GM12892 (cell line): ENCODE data around the gene ULK4.
"Not testable (repeated sequence)": the region's sequence is repeated elsewhere in the genome, so short reads cannot be mapped to it uniquely, and the experiment has no call there.

ENCODE experiments used
- DNase-seq: peaks from one replicate; pipeline ENCODE4 v3.0.0; 2011; ENCODE audit not compliant: insufficient read length
- FAIRE-seq: peaks from 2 replicates; lab custom pipeline; 2011; peaks lifted over from hg19 to GRCh38; lab: Jason Lieb, UNC
- POLR2A ChIP-seq: IDR thresholded peaks from 2 replicates; pipeline ENCODE4 v1.6.1; 2011; ENCODE audit warnings: low read depth, low read length, control low read depth
- POLR2AphosphoS5 ChIP-seq: IDR thresholded peaks from 2 replicates; pipeline ENCODE4 v1.6.1; 2011; ENCODE audit warnings: low read depth, low read length, control low read depth
- TAF1 ChIP-seq: IDR thresholded peaks from 2 replicates; pipeline ENCODE4 v1.6.1; 2011; ENCODE audit warnings: low read depth, mild to moderate bottlenecking, control low read depth, low read length, borderline replicate concordance

The ULK4 gene

GRCh38 chr3:41987627-41988026 is 25.7 kb upstream of the ULK4 start:
- DNase-seq (no peak), FAIRE-seq (no peak)
- no peak for TF ChIP-seq POLR2A
- TF ChIP-seq POLR2AphosphoS5 = no peak
- TF ChIP-seq TAF1 = no peak

- FAIRE-seq = no peak
- TF ChIP-seq POLR2A (no peak), TAF1 (no peak), POLR2AphosphoS5 (no peak)
- DNase-seq = no peak
Observed at GRCh38 chr3:41986561-41986960, 24.7 kb upstream of the ULK4 start.

- DNase-seq (no peak), FAIRE-seq (no peak)
- no peak for TF ChIP-seq POLR2A
- TF ChIP-seq TAF1 = no peak
- no peak for TF ChIP-seq POLR2AphosphoS5
Observed at GRCh38 chr3:41985018-41985417, 23.1 kb upstream of the ULK4 start.

- not testable (repeated sequence) for FAIRE-seq, DNase-seq
Observed at GRCh38 chr3:41983091-41983490, 21.2 kb upstream of the ULK4 start.

GRCh38 chr3:41977401-41977800 is 15.5 kb upstream of the ULK4 start:
- DNase-seq, FAIRE-seq: not testable (repeated sequence)

- no peak for DNase-seq
- TF ChIP-seq TAF1 (no peak), POLR2AphosphoS5 (no peak), POLR2A (no peak)
- FAIRE-seq = no peak
Observed at GRCh38 chr3:41975416-41976103, 13.7 kb upstream of the ULK4 start.

GRCh38 chr3:41974223-41974622 is 12.3 kb upstream of the ULK4 start:
- TF ChIP-seq TAF1 = no peak
- no peak for TF ChIP-seq POLR2AphosphoS5
- no peak for TF ChIP-seq POLR2A
- DNase-seq = no peak
- no peak for FAIRE-seq

GRCh38 chr3:41972802-41973201 is 10.9 kb upstream of the ULK4 start:
- TF ChIP-seq TAF1 (no peak), POLR2A (no peak), POLR2AphosphoS5 (no peak)
- DNase-seq (no peak), FAIRE-seq (no peak)

- no peak for DNase-seq
- FAIRE-seq = no peak
- TF ChIP-seq POLR2A = no peak
- no peak for TF ChIP-seq POLR2AphosphoS5
- no peak for TF ChIP-seq TAF1
Observed at GRCh38 chr3:41966206-41966605, 4.3 kb upstream of the ULK4 start.

GRCh38 chr3:41963823-41964222 is 1.9 kb upstream of the ULK4 start:
- DNase-seq (no peak), FAIRE-seq (no peak)
- TF ChIP-seq POLR2AphosphoS5 = no peak
- TF ChIP-seq POLR2A = no peak
- no peak for TF ChIP-seq TAF1

- peak; percentile 40 for FAIRE-seq
- peak; percentile 14 for DNase-seq
- TF ChIP-seq POLR2AphosphoS5 (no peak), POLR2A (no peak), TAF1 (no peak)
Observed at GRCh38 chr3:41960826-41961750, 815 bp downstream of the ULK4 start.

- DNase-seq = no peak
- no peak for FAIRE-seq
- no peak for TF ChIP-seq TAF1
- no peak for TF ChIP-seq POLR2A
- no peak for TF ChIP-seq POLR2AphosphoS5
Observed at GRCh38 chr3:41956574-41956973, 5.3 kb downstream of the ULK4 start.

- FAIRE-seq = no peak
- TF ChIP-seq POLR2A (no peak), POLR2AphosphoS5 (no peak), TAF1 (no peak)
- no peak for DNase-seq
Observed at GRCh38 chr3:41955192-41955591, 6.7 kb downstream of the ULK4 start.
